Subcutaneous abdominal adipose tissue (tissue), 5 donors: ENCODE results near the gene FOXB1.

Source experiments
- H3K27ac ChIP-seq: one replicate; pipeline ENCODE4 v1.7.0; 2013; ENCODE audit warnings: low read depth, mild to moderate bottlenecking, inconsistent platforms, low read length, moderate library complexity
- H3K27me3 ChIP-seq, 5 donors: one replicate each; pipeline ENCODE4 v1.7.0; 2013; ENCODE audit warnings: low read length in 5 of 5, inconsistent platforms in 1 of 5; ENCODE audit not compliant: control insufficient read depth in 5 of 5, insufficient read depth in 4 of 5
- H3K36me3 ChIP-seq, 5 donors: one replicate each; pipeline ENCODE4 v1.7.0; 2013; ENCODE audit warnings: low read length in 5 of 5; ENCODE audit not compliant: control insufficient read depth in 5 of 5, insufficient read depth in 5 of 5
- H3K4me1 ChIP-seq, 5 donors: one replicate each; pipeline ENCODE4 v1.7.0; 2013; ENCODE audit warnings: low read length in 5 of 5, mild to moderate bottlenecking in 3 of 5, moderate library complexity in 1 of 5; ENCODE audit not compliant: control insufficient read depth in 5 of 5, insufficient read depth in 5 of 5
- H3K4me3 ChIP-seq, 5 donors: one replicate each; pipeline ENCODE4 v1.7.0; 2013; ENCODE audit warnings: low read length in 5 of 5, low read depth in 1 of 5
- H3K9ac ChIP-seq, 5 donors: one replicate each; pipeline ENCODE4 v1.7.0; 2013; ENCODE audit warnings: low read length in 5 of 5, mild to moderate bottlenecking in 4 of 5, moderate library complexity in 3 of 5
- H3K9me3 ChIP-seq, 5 donors: one replicate each; pipeline ENCODE4 v1.7.0; 2013; ENCODE audit warnings: low read length in 5 of 5; ENCODE audit not compliant: control insufficient read depth in 5 of 5
- donor health status: healthy.
- donor health status: healthy.
- donor health status: healthy.
- donor health status: healthy.
- donor health status: healthy.

The FOXB1 gene

DNA sequence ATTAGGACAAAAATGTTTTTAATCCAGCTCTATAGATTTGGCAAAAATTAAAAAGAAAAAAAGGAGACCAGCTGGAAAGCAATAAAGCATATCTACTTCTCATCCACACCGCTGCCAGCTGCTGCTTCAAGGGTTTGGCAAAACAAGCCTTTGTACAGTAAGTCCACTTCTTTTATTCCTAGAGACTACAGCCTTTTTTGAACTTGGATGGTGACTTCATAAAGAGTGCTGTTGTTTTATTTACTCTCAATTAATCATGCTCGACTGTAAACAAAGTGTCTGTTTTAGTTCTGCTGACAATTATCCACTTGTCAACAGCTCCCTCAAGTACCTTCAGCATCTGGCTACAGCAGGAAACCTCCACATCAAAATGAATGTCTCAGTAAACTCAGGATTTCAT, 12.3 kb upstream of the FOXB1 start:
- Histone ChIP-seq H3K9me3 (no peaks in the 10 kb centered on the region), H3K27me3 (peaks cover 35 to 56% (median 48%) of the 10 kb centered on the region in 5 donors)

DNA sequence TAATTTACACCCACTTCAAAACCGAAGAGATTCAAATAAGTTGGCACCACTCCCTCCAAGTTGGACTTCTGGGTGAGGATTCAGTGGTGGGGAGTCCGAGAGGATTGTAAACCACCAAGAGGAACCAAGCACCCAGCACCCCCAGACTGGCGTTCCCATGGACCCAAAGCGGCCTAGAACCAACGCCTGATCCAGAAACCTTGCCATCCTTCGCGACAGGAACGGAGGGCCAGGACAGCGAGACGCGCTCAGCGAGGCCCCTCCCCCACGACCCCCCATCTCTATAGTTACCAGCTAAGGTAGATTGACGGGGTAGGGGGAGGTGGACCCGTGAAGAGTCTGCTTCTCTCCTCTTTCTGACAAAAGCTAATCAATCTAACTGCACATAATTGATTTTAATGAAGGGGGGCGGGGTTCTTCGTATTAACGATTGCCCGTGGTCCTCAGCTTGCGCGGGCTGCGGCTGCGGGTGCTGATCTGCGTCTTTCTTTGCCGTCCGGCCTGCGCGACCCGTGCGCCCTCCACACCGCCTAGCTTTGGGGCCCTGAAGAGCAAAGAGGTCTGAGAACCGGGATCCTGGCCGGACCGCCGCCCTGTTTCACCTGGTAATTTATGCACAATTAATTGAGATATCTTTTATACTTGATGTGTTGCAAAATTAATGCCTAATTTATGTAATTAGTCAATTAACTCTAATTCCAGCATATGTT, 10.9 kb upstream of the FOXB1 start:
- H3K27me3 ChIP-seq = peaks cover 47 to 69% (median 60%) of the 10 kb centered on the region in 5 donors
- no peak overlapping the region for H3K9ac ChIP-seq
- no peaks in the 10 kb centered on the region for H3K9me3 ChIP-seq
- H3K4me3 ChIP-seq = no peak overlapping the region
- peaks cover 0 to 14% (median 11%) of the 10 kb centered on the region in 5 donors for H3K4me1 ChIP-seq
- no peaks in the 10 kb centered on the region for H3K36me3 ChIP-seq
- H3K27ac ChIP-seq = no peak overlapping the region

More for the DNA sequence above, 12.3 kb upstream of the FOXB1 start:
- peaks cover 0 to 8% (median 5%) of the 10 kb centered on the region in 5 donors for H3K4me1 ChIP-seq
- no peak overlapping the region for H3K9ac ChIP-seq
- no peak overlapping the region for H3K4me3 ChIP-seq
- no peaks in the 10 kb centered on the region for H3K36me3 ChIP-seq
- no peak overlapping the region for H3K27ac ChIP-seq

DNA sequence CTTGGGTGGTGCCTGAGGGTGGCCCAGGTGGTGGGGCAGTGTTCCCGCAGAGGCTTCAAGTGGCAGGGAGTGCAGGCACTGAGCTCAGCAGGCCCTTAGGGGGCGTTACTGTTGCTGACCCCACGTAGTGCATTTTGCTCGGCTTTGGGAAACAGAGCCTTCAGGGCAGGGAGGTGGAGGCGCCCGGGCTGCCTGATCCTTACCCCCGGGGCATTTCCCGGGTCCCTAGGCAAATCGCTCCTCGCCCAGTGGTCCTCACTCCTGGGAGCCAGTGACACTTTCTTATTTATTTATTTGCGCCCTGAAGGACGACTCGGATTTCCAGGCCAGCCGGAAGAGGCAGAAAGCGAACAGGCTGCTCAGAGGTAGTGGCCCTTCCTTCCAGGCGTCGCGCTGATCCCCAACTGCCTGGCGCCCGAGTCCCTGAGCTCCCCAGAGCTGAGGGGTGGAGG, 10.1 kb upstream of the FOXB1 start:
- H3K27me3 ChIP-seq = peaks cover 55 to 77% (median 68%) of the 10 kb centered on the region in 5 donors
- no peak overlapping the region for H3K4me3 ChIP-seq
- peaks cover 0 to 14% (median 11%) of the 10 kb centered on the region in 5 donors for H3K4me1 ChIP-seq
- H3K9me3 ChIP-seq = no peaks in the 10 kb centered on the region
- H3K9ac ChIP-seq = no peak overlapping the region
- no peak overlapping the region for H3K27ac ChIP-seq
- no peaks in the 10 kb centered on the region for H3K36me3 ChIP-seq

DNA sequence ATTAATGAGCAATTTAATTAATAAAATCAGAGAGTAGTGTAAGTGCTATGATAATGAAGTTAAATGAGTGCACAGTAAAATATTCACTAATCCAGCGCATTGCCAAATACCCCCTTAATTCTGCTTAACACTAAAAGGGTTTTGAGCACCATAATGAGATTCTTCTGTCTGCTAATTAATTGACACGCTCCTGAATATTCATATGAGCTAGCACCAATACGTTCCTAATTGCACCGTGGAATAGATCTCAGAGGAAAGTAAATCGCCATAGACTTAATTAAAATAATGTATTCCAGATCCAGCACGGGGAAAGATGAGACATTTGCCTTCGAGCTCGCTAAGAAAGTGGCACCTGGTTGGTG, 9.6 kb upstream of the FOXB1 start:
- no peaks in the 10 kb centered on the region for H3K9me3 ChIP-seq
- no peaks in the 10 kb centered on the region for H3K36me3 ChIP-seq
- H3K4me1 ChIP-seq = peaks cover 0 to 14% (median 11%) of the 10 kb centered on the region in 5 donors
- peaks cover 58 to 82% (median 73%) of the 10 kb centered on the region in 5 donors for H3K27me3 ChIP-seq
- H3K9ac ChIP-seq = no peak overlapping the region
- H3K4me3 ChIP-seq = no peak overlapping the region
- H3K27ac ChIP-seq = no peak overlapping the region

DNA sequence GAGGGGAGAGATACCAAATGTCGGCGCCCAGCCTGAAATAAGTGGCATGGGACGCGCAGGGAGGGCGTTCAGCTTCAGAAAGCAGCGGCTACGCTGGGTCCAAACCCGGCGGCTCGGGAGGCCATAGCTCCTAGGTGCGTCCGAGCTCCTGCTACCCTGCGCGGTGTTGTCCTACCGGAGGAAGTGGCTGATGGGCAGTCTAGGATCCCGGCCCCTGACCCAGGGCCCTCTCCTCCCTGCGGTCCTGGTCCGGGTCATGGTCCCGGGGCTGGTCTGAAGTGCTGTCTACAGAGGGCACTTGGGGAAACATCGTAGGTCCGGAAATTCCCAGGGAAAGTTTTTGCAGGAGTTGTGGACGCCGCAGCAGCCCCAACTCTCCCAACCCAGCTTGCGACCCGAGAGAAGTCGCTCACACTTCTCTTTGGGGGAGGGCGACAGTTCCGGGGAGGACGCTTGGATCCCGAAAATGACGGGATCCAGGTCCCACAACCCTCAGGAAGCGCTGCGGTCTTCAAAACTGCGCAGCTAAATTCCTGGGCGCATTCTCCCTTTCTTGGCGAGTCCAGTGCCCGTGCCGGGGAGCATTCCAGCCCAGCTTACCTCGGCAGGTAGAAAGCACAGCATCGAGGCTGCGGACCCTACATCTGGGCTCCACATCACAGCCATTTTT, 9.1 kb upstream of the FOXB1 start:
- peaks cover 0 to 14% (median 11%) of the 10 kb centered on the region in 5 donors for H3K4me1 ChIP-seq
- H3K4me3 ChIP-seq = no peak overlapping the region
- H3K36me3 ChIP-seq = no peaks in the 10 kb centered on the region
- peaks cover 63 to 88% (median 78%) of the 10 kb centered on the region in 5 donors for H3K27me3 ChIP-seq
- H3K9me3 ChIP-seq = no peaks in the 10 kb centered on the region
- no peak overlapping the region for H3K9ac ChIP-seq
- no peak overlapping the region for H3K27ac ChIP-seq

DNA sequence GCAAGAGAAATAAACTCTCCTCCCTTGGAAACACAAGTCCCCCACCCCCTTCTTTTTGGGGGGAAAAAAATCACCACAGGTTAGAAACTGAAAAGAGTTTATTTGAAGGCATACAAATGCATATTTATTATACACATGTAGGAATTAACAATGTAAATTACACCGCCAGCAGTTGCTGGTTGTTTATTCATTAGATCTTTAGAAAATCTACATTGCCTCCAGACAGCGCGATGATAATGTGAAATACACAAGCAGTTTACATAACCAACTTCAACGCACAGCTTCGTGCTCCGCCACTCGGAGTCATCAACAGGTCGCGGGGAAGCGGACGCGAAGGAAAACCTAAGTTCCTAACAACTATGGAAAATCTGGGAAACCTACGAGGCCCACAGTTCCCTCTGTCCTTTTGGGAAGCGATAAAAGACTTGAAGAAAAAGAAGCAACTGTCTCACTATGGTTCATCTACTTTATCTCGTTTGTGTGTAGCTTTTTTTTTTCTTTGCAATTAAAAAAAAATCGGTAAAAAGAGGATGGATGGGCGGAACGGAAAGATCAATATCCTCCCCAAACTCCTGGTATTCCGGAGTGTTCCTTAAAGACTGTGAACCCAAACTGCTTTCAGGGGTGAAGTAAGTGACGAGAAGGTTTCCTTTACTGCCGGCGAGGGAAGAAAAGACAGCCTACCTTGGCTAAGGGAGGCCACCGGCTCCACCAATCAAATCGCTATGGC, 8.4 kb upstream of the FOXB1 start:
- peaks cover 67 to 92% (median 84%) of the 10 kb centered on the region in 5 donors for H3K27me3 ChIP-seq
- H3K36me3 ChIP-seq = no peaks in the 10 kb centered on the region
- no peak overlapping the region for H3K27ac ChIP-seq
- no peaks in the 10 kb centered on the region for H3K9me3 ChIP-seq
- H3K4me3 ChIP-seq = no peak overlapping the region
- H3K9ac ChIP-seq = no peak overlapping the region
- H3K4me1 ChIP-seq = peaks cover 0 to 14% (median 11%) of the 10 kb centered on the region in 5 donors

DNA sequence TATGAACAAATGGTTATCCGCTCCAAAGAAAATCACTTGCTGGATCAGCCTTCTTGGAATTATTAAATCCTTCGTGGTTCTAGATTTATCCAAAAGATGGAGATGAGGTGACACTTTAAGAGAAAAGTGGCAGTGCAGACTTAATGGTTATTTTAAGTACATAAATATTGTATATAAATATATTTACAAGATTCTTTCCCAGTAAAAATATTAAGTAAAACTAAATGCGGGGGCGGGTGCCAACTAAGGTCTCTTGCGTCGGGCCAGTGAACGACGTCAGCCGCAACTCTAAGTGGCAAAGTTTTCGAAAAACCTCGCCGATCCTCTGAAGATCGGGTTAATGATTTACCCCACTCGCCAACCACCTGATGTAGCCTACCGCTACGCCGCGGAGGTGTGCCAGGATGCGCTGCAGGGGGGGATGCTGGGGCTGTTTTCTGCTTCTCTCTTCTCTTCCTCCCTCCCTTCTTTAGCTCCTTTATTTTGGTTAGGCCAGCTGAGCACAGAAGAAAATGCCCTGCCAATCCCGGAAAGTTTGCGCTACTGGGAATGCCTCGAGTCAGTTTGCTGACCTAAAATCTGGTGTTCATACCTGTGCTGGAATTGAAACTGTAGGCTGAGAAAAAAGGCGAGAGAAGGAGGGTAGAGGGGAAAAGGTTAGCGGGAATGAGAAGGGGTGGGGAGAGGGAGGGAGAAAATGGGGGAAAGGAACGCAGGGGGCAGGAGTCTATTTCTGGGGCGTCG, 7.6 kb upstream of the FOXB1 start:
- Histone ChIP-seq H3K36me3 (no peaks in the 10 kb centered on the region), H3K27me3 (peaks cover 72 to 94% (median 91%) of the 10 kb centered on the region in 5 donors), H3K4me3 (peak overlapping the region in 1 of 5 donors; percentile 30), H3K4me1 (peaks cover 0 to 14% (median 11%) of the 10 kb centered on the region in 5 donors), H3K27ac (no peak overlapping the region), H3K9me3 (no peaks in the 10 kb centered on the region), H3K9ac (no peak overlapping the region)

DNA sequence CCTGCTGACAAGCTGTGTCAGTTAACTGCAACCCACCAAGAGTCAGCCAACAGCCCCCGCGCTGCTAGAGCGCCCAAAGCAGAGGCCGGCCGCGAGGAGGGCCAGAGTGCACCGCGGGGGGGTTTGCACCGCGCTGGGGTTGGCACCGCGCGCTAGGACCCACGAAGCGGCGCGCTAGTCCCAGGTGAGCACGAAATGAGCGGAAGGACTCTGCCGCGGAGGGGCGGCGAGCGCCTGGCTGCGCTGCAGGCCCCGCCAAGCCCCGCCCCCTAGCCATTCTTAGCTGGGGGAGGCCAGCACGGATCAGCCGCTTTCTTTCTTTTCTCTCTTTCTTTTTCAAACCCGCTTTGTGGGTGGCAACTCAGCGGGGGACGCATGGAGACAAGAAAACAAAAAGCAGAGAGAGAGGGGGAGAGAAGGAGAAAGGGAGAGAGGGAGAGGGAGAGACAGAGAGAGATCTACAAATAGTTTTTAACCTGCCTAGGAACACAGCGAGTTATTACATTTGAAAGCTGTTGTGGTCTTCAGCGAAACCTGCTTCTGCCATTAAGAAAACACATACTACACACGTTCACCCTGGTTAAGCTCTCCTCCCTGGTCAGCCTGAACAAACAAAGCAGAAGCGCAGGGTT, 6.9 kb upstream of the FOXB1 start:
- Histone ChIP-seq H3K4me1 (peaks cover 0 to 14% (median 11%) of the 10 kb centered on the region in 5 donors), H3K27me3 (peaks cover 80 to 100% (median 98%) of the 10 kb centered on the region in 5 donors), H3K36me3 (no peaks in the 10 kb centered on the region), H3K9ac (no peak overlapping the region), H3K4me3 (peak overlapping the region in 1 of 5 donors; percentile 30), H3K27ac (no peak overlapping the region), H3K9me3 (peaks cover 0 to 2% (median 0%) of the 10 kb centered on the region in 5 donors)

DNA sequence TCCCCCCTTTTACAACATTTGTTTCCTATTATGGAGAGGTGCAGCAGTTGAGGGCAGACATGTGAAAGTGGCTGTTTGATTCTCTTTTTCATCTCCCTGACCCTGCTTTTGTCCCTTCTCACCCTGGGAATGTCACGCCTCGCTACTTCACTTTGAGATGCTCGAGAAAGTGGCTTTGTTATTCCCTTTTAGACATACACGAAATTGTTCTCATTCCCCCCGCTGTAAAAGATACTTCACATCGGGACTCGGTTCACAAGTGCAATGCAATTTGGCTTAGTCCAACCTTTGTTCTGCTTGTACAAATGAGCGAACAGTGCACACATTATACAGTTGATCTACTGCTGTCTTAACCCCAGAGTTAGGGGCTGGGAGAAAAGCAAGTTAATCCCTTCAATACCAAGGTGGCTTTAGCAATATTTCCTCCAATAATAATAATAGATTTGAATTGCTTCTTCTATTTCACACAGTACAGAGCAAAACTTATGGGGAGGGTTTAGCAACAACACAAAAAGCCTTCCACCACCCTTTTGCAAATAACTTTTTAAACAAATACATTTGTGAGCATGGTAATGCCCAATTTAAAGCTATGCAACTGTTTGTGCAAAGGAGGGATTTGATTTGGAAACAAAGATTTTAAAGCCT, 5.7 kb upstream of the FOXB1 start:
- Histone ChIP-seq H3K27ac (no peak overlapping the region), H3K4me3 (no peak overlapping the region), H3K4me1 (peaks cover 0 to 14% (median 11%) of the 10 kb centered on the region in 5 donors), H3K27me3 (peaks cover 82 to 98% (median 95%) of the 10 kb centered on the region in 5 donors), H3K9me3 (peaks cover 0 to 2% (median 0%) of the 10 kb centered on the region in 5 donors), H3K9ac (no peak overlapping the region), H3K36me3 (no peaks in the 10 kb centered on the region)
